Hepatocyte (in vitro differentiated cells): Measurements from ENCODE around the gene SAMD11.

Source experiments
- EZH2 ChIP-seq: fragments of 200-600 bp; sonication (generic); IDR thresholded peaks from 2 replicates; pipeline ENCODE4 v1.6.1; 2016; ENCODE audit warnings: antibody characterized with exemption, mild to moderate bottlenecking, borderline replicate concordance
- TF ChIP-seq, protein P1 (sequence below): fragments of 200-600 bp; sonication (generic); IDR thresholded peaks from 2 replicates; pipeline ENCODE4 v1.5.1; 2016; ENCODE audit warnings: antibody characterized with exemption, mild to moderate bottlenecking; ENCODE audit not compliant: poor library complexity

DNA sequence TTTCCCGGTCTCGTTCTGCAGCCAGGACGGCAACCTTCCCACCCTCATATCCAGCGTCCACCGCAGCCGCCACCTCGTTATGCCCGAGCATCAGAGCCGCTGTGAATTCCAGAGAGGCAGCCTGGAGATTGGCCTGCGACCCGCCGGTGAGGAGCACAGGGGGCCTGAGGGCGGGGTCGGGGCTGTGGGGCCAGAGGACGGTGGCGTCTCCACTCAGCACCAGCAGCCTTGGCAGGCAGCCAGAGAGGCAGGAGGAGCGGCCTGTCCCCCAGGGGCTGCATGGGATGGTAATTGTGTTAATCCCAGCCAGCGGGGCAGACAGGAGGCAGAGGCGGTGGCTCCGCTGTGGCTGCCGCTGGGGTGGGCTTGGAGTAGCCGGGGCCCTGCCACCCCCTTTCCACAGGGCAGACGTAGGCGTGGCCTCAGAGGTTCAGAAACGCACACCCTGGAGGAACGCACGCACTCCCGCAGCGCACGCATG lies 12.1 kb downstream of the SAMD11 start:
- TF ChIP-seq, protein P1, sequence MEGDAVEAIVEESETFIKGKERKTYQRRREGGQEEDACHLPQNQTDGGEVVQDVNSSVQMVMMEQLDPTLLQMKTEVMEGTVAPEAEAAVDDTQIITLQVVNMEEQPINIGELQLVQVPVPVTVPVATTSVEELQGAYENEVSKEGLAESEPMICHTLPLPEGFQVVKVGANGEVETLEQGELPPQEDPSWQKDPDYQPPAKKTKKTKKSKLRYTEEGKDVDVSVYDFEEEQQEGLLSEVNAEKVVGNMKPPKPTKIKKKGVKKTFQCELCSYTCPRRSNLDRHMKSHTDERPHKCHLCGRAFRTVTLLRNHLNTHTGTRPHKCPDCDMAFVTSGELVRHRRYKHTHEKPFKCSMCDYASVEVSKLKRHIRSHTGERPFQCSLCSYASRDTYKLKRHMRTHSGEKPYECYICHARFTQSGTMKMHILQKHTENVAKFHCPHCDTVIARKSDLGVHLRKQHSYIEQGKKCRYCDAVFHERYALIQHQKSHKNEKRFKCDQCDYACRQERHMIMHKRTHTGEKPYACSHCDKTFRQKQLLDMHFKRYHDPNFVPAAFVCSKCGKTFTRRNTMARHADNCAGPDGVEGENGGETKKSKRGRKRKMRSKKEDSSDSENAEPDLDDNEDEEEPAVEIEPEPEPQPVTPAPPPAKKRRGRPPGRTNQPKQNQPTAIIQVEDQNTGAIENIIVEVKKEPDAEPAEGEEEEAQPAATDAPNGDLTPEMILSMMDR, result no peak
- no peak for TF ChIP-seq EZH2
